B cell (primary cell): Measurements from ENCODE around the gene GALK1.

Experiments
- EZH2 ChIP-seq: IDR thresholded peaks from 2 replicates; pipeline ENCODE4 v1.6.1; 2012; ENCODE audit warnings: borderline replicate concordance, low read depth, mild to moderate bottlenecking, moderate library complexity, low read length; ENCODE audit not compliant: insufficient read depth, poor library complexity, severe bottlenecking
- TF ChIP-seq, protein P1 (sequence below): fragments of 200-600 bp; IDR thresholded peaks from one replicate; pipeline ENCODE4 v1.8.0; 2022; ENCODE audit warnings: antibody characterized with exemption, mild to moderate bottlenecking

DNA sequence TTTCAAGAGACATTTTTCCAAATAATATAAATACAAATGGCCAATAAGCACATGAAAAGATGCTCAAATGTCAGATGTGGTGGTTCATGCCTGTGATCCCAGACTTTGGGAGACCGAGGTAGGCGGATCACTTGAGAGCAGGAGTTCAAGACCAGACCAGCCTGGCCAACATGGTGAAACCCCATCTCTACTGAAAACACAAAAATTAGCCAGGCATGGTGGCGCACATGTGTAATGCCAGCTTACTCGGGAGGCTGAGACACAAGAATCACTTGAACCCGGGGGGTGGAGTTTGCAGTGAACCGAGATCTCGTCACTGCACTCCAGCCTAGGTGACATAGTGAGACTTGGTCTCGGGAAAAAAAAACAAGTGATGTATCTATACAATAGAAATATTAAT is 2.9 kb upstream of the GALK1 start:
- TF ChIP-seq, protein P1, sequence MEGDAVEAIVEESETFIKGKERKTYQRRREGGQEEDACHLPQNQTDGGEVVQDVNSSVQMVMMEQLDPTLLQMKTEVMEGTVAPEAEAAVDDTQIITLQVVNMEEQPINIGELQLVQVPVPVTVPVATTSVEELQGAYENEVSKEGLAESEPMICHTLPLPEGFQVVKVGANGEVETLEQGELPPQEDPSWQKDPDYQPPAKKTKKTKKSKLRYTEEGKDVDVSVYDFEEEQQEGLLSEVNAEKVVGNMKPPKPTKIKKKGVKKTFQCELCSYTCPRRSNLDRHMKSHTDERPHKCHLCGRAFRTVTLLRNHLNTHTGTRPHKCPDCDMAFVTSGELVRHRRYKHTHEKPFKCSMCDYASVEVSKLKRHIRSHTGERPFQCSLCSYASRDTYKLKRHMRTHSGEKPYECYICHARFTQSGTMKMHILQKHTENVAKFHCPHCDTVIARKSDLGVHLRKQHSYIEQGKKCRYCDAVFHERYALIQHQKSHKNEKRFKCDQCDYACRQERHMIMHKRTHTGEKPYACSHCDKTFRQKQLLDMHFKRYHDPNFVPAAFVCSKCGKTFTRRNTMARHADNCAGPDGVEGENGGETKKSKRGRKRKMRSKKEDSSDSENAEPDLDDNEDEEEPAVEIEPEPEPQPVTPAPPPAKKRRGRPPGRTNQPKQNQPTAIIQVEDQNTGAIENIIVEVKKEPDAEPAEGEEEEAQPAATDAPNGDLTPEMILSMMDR: no peak
- no peak for TF ChIP-seq EZH2
